ENCODE data around the gene PVR.
"Not testable (repeated sequence)": the region's sequence is repeated elsewhere in the genome, so short reads cannot be mapped to it uniquely, and the experiment has no call there.

Gene PVR

DNA sequence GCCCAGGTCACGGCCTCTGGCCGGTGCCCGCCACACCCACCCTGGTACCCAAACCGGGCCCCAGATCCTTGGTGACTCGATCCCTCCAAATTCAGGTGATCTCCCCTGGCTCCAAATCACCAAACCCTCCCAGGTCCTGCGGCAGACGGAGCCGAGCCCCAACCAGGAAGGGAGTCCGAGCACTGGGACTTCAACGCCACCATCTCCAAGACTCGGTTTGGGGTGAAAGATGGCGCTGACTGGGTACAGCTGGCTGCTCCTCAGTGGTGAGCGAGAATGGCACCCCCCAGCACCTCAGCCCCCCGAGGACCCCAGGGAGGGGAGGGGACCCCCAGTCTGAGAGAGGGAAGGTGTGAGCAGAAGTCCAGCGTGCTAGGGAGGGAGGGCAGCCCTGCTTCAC is 57.5 kb downstream of the PVR start:
- no peak for DNase-seq (ENCODE audit: low read depth)

DNA sequence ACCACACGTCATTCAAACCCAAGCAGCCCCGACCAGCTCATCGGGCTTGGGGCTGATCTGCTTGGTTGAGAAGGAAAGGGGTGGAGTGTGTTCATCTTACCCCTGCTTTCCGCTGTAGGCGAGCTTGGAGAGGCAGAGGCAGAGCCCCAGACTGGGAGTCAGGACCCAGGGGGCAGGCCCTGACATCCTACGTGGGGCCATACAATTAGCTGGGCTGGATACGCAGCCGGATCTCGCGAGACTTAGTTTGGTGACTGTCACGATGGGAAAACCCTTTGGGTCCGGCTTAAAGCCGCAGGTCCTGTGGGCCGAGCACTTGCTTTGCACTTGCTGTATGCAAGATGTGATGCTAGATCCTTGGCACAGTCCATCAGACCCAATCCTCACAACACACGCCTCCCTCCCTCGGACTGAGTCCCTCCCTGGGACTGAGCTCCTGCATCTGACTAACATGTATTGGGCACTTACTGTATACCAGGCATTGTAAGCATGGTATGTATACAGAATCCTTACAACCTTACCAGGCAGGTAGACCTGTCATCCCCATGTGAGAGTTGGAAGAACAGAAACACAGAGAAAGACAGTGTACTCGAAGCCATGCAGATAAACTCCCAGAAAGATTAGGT is 59.0 kb downstream of the PVR start:
- no peak for DNase-seq (ENCODE audit: low read depth)

DNA sequence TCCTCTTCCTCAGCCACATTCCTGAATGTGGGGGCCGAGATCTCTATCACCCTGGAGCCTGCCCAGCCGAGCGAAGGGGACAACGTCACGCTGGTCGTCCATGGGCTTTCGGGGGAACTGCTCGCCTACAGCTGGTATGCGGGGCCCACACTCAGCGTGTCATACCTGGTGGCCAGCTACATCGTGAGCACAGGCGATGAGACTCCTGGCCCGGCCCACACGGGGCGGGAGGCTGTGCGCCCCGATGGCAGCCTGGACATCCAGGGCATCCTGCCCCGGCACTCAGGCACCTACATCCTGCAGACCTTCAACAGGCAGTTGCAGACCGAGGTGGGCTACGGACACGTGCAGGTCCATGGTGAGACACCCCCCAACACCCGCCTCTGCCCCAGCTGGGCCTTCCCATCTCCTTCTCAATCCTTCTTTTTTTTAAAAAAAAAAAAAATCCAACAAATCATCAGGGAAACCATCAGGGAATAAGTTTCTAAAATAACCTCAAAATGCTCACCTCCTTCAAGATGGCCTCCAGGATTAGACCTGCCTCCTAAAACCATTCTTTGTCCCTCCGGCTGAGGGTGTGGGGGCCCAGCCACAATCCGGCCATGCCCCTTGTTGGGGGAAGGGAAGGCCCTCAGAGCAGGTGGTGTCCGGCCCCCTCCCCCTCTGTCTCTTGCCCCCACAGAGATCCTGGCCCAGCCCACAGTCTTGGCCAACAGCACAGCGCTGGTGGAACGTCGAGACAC is 59.8 kb downstream of the PVR start:
- no peak for DNase-seq (ENCODE audit: low read depth)

DNA sequence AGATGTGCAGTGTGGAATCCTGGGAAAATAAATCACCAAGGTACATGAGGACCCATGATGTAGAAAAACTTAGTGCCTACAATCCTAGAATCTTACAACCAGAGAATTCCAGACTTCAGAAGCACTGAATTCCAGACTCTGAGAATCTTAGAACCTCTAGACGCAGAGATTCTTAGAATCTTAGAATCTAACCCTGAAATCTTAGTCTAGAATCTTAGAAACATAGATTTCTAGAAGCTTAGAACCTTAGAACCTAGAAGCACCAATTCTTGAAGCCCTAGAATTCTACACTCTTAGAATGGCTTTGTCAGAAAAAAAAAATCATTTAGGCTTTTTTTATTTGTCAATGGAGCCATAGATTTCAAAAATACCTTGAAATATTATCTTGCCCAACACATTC is 61.3 kb downstream of the PVR start:
- no peak for DNase-seq (ENCODE audit: low read depth)

DNA sequence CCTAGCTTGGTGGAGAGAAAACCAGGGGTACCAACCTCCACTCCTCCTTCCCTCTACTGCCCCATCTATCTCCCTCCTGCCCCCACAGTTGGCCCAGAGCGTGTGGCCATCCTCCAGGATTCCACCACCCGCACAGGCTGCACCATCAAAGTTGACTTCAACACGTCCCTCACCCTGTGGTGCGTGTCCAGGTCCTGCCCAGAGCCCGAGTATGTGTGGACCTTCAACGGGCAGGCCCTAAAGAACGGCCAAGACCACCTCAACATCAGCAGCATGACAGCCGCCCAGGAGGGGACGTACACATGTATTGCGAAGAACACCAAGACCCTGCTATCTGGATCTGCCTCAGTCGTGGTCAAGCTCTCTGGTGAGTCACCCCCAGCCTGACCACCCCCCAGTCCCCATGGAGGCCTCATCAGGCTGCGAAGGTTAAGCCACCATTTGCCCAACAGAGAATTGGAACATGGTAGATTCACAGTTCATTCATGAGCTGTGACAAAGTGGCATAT is 61.8 kb downstream of the PVR start:
- no peak for DNase-seq (ENCODE audit: low read depth)

DNA sequence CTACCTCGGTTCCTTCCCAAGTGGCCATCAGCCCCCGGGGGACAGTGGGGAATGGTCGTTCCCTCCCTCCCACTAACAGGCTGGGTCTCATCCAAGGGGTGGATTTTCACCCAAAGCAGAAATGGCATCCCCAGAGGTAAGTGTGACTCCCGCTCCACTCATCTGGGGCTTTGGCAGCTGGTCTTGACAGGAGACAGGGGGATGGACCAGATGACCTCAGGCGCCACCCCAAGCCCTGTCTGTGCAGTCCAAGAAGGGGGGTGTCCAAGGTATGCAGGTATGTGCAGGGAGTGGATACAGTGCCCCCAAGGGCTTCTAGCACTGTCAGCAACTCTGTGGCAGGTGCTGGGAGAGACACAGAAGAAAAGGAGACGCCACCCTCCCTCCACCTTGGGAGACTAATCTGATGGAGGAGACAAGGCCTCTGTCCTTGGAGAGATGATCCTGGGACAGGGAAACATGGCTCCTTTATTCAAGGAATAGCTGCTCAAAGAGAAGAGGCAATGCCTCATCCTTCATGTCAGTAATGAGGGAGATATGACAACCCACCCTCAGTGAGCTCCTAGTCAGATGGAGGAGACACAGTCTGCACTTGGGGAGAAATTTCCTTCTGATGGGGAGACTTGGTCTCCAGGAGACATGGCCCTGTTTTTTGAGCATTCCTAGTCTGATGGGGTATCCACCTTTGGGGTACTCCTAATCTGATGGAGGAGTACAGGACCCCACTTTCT is 63.0 kb downstream of the PVR start:
- no peak for DNase-seq (ENCODE audit: low read depth)

DNA sequence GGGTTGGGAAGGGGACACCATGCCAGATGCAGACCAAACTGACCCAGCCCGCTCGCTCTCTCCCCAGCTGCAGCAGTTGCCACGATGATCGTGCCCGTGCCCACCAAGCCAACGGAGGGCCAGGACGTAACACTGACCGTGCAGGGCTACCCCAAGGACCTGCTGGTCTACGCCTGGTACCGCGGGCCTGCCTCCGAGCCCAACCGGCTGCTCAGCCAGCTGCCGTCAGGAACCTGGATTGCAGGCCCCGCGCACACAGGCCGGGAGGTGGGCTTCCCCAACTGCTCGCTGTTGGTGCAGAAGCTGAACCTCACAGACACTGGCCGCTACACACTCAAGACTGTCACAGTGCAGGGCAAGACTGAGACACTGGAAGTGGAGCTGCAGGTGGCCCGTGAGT is 64.1 kb downstream of the PVR start:
- no peak for DNase-seq (ENCODE audit: low read depth)

DNA sequence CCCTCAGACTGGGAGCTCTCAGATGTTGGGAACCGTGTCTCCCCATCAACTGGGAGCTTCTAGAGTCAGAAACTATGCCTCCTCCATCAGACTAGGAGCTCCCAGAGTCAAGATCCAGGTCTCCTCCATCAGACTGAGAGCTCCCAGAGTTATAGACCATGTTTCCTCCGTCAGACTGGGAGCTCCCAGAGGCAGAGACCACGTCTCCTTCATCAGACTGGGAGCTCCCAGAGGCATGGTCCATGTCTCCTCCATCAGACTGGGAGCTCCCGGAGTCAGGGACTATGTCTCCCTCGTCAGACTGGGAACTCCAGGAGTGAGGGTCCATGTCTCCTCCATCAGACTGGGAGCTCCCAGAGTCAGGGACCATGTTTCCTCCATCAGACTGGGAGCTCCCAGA is 65.2 kb downstream of the PVR start:
- no peak for DNase-seq (ENCODE audit: low read depth)

DNA sequence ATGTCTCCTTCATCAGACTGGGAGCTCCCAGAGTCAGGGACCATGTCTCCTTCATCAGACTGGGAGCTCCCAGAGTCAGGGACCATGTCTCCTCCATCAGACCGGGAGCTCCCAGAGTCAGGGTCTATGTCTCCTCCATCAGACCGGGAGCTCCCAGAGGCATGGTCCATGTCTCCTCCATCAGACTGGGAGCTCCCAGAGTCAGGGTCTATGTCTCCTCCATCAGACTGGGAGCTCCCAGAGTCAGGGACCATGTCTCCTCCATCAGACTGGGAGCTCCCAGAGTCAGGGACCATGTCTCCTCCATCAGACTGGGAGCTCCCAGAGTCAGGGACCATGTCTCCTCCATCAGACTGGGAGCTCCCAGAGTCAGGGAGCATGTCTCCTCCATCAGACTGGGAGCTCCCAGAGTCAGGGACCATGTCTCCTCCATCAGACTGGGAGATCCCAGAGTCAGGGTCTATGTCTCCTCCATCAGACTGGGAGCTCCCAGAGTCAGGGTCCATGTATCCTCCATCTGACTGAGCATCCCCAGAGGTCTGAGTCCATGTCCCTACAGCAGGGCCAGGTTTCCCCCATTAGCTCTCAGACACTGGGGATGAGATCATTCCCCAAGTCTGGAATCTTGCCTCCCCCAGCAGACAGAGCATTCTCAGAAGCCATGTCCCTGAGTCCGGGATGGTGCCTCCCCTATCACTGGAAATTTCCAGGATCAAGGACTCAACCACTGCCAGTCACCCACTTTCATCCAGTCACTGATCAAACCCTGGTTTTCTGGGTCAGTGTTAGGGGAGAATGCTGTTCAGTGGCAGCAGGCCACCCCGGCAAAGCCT is 65.9 kb downstream of the PVR start:
- not testable (repeated sequence) for DNase-seq (ENCODE audit: low read depth)

DNA sequence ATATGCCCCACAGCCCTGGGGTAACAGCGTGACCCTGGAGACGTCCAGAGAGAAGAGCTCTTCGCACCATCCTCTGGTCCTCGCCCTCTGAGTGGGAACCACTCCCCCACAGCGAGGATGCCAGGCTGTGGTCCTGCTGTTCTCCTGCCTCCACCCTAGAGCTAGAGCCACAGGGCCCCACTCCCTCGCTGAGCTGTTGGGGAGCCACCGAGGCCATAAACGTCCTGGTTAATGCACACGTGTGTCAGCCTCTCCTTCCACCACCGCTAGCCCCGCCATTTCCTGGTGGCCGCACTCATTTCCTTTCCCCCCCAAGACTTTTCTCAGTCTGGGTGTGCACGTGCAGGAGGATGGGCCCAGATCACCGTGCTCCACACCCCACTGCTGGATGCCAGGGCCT is 66.8 kb downstream of the PVR start:
- no peak for DNase-seq (ENCODE audit: low read depth)

DNA sequence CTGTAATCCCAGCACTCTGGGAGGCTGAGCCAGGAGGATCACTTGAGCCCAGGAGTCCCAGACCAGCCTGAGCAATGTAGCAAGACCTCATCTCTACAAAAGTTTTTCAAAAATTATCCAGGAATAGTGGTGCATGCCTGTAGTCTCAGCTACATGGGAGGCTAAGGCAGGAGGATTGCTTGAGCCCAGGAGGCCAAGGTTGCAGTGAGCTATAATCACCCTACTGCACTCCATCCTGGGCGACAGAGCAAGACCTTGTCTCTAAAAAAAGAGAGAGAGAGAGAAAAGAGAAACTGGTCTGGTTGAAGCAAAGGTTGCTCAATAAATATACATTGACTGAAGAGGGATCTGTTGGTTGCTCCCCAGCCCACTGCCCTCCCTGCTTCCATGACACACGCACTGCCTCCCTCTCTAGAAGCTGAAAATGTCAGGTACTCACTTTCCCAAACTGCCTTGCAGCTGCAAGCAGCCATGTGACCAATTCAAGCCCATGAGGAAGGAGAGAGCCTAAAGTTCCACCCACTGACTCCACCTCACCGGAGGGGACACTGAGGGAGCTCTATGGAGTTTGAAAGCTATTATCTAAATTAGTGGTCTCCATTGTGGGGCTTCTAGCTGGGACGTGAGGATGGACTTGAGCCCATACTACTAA is 69.3 kb downstream of the PVR start:
- DNase-seq (ENCODE audit: low read depth), result peak; percentile 26
